ENCODE results near the gene FARSA. TPM values are rescaled to one million over a fixed set of nuclear protein-coding genes. Genes with fewer than 3 reads are reported as not detected.
A peak's percentile ranks its signal among the peaks of the same experiment; 100 is the strongest.

Gene FARSA
- total and polyA plus RNA-seq, 2 of the 13 experiments (the other 11 are each of a cell fraction or from before 2014, with no cell fraction given): 25.9 to 72.0 TPM

DNA sequence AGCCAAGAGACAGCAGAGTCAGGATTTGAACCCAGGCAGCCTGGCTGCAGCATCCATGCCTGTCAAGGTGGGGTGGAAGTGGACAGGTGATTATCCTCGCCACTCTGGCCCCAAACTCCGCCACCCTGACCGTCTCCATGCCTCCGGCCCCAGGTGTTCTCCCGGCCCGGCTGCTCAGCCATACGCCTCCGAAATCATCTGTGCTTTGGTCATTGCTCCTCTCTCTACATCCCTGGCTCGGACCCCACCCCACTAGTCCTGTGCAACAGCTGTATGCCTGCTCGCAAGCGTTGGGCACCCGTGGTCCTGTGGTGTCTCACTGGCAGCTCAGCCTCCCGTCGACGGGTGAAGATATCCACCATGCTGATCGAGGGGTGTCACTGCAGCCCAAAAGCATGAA is 39.7 kb upstream of the FARSA start:
- Histone ChIP-seq H3K27me3 (ENCODE audit: control insufficient read depth in 1 of 2, insufficient read depth in 2 of 2, low read length in 2 of 2) (no peaks in the 10 kb centered on the region), H3K9me3 (ENCODE audit: low read length) (no peaks in the 10 kb centered on the region), H3K27ac (ENCODE audit: extremely low read length, insufficient read depth, low read length) (no peak overlapping the region), H3K4me1 (ENCODE audit: insufficient read depth, low read length) (peaks cover 37% of the 10 kb centered on the region), H2AFZ (ENCODE audit: low read length) (no peak overlapping the region), H3K9ac (ENCODE audit: insufficient read depth, low read depth, low read length) (no peak overlapping the region), H3K36me3 (replicated peaks in 1 of 2; ENCODE audit: control insufficient read depth in 1 of 2, insufficient read depth in 2 of 2, low read length in 2 of 2) (no peaks in the 10 kb centered on the region), H3K79me2 (ENCODE audit: insufficient read depth, low read length) (no peaks in the 10 kb centered on the region), H3K4me3 (replicated peaks in 1 of 3; ENCODE audit: insufficient read depth in 1 of 3, low read depth in 2 of 3, low read length in 3 of 3) (no peak overlapping the region), H4K20me1 (ENCODE audit: insufficient read depth, low read length) (no peaks in the 10 kb centered on the region), H3K4me2 (ENCODE audit: low read depth, low read length) (peak overlapping the region; percentile 57; the same call in 1 of the 2 replicates)
- in situ Hi-C loops (cut with HindIII; ENCODE audit: extremely low pct_ligation_motif_present, low pct_unique_long_range_greater_than_20kb): loop anchor here (10.0 kb wide), 1 partner anchor 292 kb away; no protein-coding TSS in a partner anchor
- CTCF ChIA-PET (ENCODE audit: low intra/inter-chr PET ratio, low total read pairs): no interaction called here
- no TSS peak for BruUV-seq (replicated peaks)
- 76% methylated on average over 16 of the region's 16 CpGs for WGBS (ENCODE audit: low lambda C conversion rate)
- ATAC-seq (no peak), FAIRE-seq (no peak), DNase-seq (ENCODE audit: low spot score) (no peak)
- TF ChIP-seq MEIS1 (CRISPR knock-in tag; IDR thresholded peaks at IDR 0.05; ENCODE audit: borderline replicate concordance): 0 out of 2 replicates have a peak, but pooled peaks have one; percentile 14
- TF ChIP-seq, protein P1, sequence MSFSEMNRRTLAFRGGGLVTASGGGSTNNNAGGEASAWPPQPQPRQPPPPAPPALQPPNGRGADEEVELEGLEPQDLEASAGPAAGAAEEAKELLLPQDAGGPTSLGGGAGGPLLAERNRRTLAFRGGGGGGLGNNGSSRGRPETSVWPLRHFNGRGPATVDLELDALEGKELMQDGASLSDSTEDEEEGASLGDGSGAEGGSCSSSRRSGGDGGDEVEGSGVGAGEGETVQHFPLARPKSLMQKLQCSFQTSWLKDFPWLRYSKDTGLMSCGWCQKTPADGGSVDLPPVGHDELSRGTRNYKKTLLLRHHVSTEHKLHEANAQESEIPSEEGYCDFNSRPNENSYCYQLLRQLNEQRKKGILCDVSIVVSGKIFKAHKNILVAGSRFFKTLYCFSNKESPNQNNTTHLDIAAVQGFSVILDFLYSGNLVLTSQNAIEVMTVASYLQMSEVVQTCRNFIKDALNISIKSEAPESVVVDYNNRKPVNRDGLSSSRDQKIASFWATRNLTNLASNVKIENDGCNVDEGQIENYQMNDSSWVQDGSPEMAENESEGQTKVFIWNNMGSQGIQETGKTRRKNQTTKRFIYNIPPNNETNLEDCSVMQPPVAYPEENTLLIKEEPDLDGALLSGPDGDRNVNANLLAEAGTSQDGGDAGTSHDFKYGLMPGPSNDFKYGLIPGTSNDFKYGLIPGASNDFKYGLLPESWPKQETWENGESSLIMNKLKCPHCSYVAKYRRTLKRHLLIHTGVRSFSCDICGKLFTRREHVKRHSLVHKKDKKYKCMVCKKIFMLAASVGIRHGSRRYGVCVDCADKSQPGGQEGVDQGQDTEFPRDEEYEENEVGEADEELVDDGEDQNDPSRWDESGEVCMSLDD (CRISPR knock-in tag; IDR thresholded peaks at IDR 0.05; ENCODE audit: borderline replicate concordance): no peak
- TF ChIP-seq, protein P2, sequence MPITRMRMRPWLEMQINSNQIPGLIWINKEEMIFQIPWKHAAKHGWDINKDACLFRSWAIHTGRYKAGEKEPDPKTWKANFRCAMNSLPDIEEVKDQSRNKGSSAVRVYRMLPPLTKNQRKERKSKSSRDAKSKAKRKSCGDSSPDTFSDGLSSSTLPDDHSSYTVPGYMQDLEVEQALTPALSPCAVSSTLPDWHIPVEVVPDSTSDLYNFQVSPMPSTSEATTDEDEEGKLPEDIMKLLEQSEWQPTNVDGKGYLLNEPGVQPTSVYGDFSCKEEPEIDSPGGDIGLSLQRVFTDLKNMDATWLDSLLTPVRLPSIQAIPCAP (CRISPR knock-in tag; IDR thresholded peaks at IDR 0.05; ENCODE audit: low read depth): no peak
- TF ChIP-seq, protein P3, sequence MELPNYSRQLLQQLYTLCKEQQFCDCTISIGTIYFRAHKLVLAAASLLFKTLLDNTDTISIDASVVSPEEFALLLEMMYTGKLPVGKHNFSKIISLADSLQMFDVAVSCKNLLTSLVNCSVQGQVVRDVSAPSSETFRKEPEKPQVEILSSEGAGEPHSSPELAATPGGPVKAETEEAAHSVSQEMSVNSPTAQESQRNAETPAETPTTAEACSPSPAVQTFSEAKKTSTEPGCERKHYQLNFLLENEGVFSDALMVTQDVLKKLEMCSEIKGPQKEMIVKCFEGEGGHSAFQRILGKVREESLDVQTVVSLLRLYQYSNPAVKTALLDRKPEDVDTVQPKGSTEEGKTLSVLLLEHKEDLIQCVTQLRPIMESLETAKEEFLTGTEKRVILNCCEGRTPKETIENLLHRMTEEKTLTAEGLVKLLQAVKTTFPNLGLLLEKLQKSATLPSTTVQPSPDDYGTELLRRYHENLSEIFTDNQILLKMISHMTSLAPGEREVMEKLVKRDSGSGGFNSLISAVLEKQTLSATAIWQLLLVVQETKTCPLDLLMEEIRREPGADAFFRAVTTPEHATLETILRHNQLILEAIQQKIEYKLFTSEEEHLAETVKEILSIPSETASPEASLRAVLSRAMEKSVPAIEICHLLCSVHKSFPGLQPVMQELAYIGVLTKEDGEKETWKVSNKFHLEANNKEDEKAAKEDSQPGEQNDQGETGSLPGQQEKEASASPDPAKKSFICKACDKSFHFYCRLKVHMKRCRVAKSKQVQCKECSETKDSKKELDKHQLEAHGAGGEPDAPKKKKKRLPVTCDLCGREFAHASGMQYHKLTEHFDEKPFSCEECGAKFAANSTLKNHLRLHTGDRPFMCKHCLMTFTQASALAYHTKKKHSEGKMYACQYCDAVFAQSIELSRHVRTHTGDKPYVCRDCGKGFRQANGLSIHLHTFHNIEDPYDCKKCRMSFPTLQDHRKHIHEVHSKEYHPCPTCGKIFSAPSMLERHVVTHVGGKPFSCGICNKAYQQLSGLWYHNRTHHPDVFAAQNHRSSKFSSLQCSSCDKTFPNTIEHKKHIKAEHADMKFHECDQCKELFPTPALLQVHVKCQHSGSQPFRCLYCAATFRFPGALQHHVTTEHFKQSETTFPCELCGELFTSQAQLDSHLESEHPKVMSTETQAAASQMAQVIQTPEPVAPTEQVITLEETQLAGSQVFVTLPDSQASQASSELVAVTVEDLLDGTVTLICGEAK (IDR thresholded peaks at IDR 0.05): no peak
- TF ChIP-seq, protein P3 (CRISPR knock-in tag; IDR thresholded peaks at IDR 0.05): peak; percentile 17; the same call in 1 of the 2 replicates
- TF ChIP-seq GATAD1 (CRISPR knock-in tag; IDR thresholded peaks at IDR 0.05): no peak
- 0 out of 2 replicates have a peak, but pooled peaks have one; percentile 16 for TF ChIP-seq NRL (CRISPR knock-in tag; IDR thresholded peaks at IDR 0.05; ENCODE audit: borderline replicate concordance)
- intact Hi-C loops (cut with micrococcal nuclease; ENCODE audit: unreplicated experiment): no loop called here
- POLR2A ChIA-PET: interaction anchor here (0.7 to 1.0 kb wide), 3 partner anchors 8 to 81 kb away, joined by 3 read pairs; partner anchors contain the start of gene GADD45GIP1

Data from HepG2 (cell line).